Trophoblast cell (in vitro differentiated cells and primary cell): ENCODE measurements around the gene GON4L.

Experiments
- DNase-seq, 2 donors: peaks; one replicate each; pipeline ENCODE4 v3.0.0-alpha.2; 2016
- H2AFZ ChIP-seq: 2 replicates; pipeline ENCODE4 v1.6.1; 2013; ENCODE audit warnings: low read length, moderate library complexity, mild to moderate bottlenecking; ENCODE audit not compliant: insufficient read depth, poor library complexity
- H2AK5ac ChIP-seq: 2 replicates; pipeline ENCODE4 v1.6.1; 2013; ENCODE audit warnings: mild to moderate bottlenecking, low read length
- H2BK120ac ChIP-seq: 2 replicates; pipeline ENCODE4 v1.6.1; 2013; ENCODE audit warnings: low read length, mild to moderate bottlenecking, moderate library complexity; ENCODE audit not compliant: insufficient read depth, poor library complexity
- H2BK12ac ChIP-seq: 2 replicates; pipeline ENCODE4 v1.6.1; 2013; ENCODE audit warnings: mild to moderate bottlenecking, low read length, moderate library complexity
- H2BK5ac ChIP-seq: 2 replicates; pipeline ENCODE4 v1.6.1; 2013; ENCODE audit warnings: low read length, low read depth, moderate library complexity, mild to moderate bottlenecking; ENCODE audit not compliant: poor library complexity
- H3K14ac ChIP-seq: 2 replicates; pipeline ENCODE4 v1.6.1; 2013; ENCODE audit warnings: mild to moderate bottlenecking, low read length
- H3K18ac ChIP-seq: 2 replicates; pipeline ENCODE4 v1.6.1; 2013; ENCODE audit warnings: mild to moderate bottlenecking, low read length
- H3K23ac ChIP-seq: 2 replicates; pipeline ENCODE4 v1.6.1; 2013; ENCODE audit warnings: low read length
- H3K27ac ChIP-seq: 2 replicates; pipeline ENCODE4 v1.5.1; 2013; ENCODE audit warnings: low read depth, mild to moderate bottlenecking, inconsistent platforms, low read length, moderate library complexity
- H3K27me3 ChIP-seq: 2 replicates; pipeline ENCODE4 v1.6.1; 2013; ENCODE audit warnings: inconsistent platforms, mild to moderate bottlenecking, low read length, moderate library complexity; ENCODE audit not compliant: insufficient read depth
- H3K36me3 ChIP-seq, 2 experiments: 1 replicate in 1 of 2; 2 replicates in 1 of 2; pipeline ENCODE4 v1.6.1; 2013; ENCODE audit warnings: low read length in 2 of 2, mild to moderate bottlenecking in 2 of 2, moderate library complexity in 1 of 2; ENCODE audit not compliant: insufficient read depth in 2 of 2, control insufficient read depth in 1 of 2
- H3K4ac ChIP-seq: 2 replicates; pipeline ENCODE4 v1.6.1; 2013; ENCODE audit warnings: low read depth, mild to moderate bottlenecking, low read length, moderate library complexity
- H3K4me1 ChIP-seq, 2 experiments: 1 replicate in 1 of 2; 2 replicates in 1 of 2; pipeline ENCODE4 v1.6.1; 2013; ENCODE audit warnings: low read length in 2 of 2, mild to moderate bottlenecking in 2 of 2, moderate library complexity in 1 of 2; ENCODE audit not compliant: insufficient read depth in 2 of 2, control insufficient read depth in 1 of 2
- H3K4me2 ChIP-seq: 2 replicates; pipeline ENCODE4 v1.6.1; 2013; ENCODE audit warnings: inconsistent platforms, mild to moderate bottlenecking, low read length, moderate library complexity
- H3K4me3 ChIP-seq: 2 replicates; pipeline ENCODE4 v1.5.1; 2013; ENCODE audit warnings: mild to moderate bottlenecking, low read depth, low read length, inconsistent platforms
- H3K79me1 ChIP-seq: one replicate; pipeline ENCODE4 v1.6.1; 2013; ENCODE audit warnings: low read length
- H3K79me2 ChIP-seq: 2 replicates; pipeline ENCODE4 v1.6.1; 2013; ENCODE audit warnings: low read length, mild to moderate bottlenecking; ENCODE audit not compliant: control insufficient read depth, insufficient read depth, poor library complexity
- H3K9ac ChIP-seq: 2 replicates; pipeline ENCODE4 v1.6.1; 2013; ENCODE audit warnings: mild to moderate bottlenecking, low read length
- H3K9me3 ChIP-seq: 2 replicates; pipeline ENCODE4 v1.6.1; 2013; ENCODE audit warnings: low read depth, mild to moderate bottlenecking, control low read depth, inconsistent platforms, low read length; ENCODE audit not compliant: insufficient read depth
- H4K12ac ChIP-seq: 2 replicates; pipeline ENCODE4 v1.6.1; 2013; ENCODE audit warnings: low read depth, mild to moderate bottlenecking, low read length, moderate library complexity
- H4K8ac ChIP-seq: 2 replicates; pipeline ENCODE4 v1.6.1; 2013; ENCODE audit warnings: low read depth, mild to moderate bottlenecking, low read length, moderate library complexity
- H4K91ac ChIP-seq: one replicate; pipeline ENCODE4 v1.6.1; 2013; ENCODE audit warnings: low read depth, mild to moderate bottlenecking, low read length, moderate library complexity
- WGBS: extraction: QIAGEN DNeasy Blood & Tissue Kit; methylation state at CpG from one replicate; pipeline ENCODE4 v1.1.7; 2013; ENCODE audit warnings: missing lambda C conversion rate; ENCODE audit not compliant: insufficient read length, insufficient coverage; ENCODE audit errors: extremely low coverage; 5-methylcytosine and 5-hydroxymethylcytosine counted together

The GON4L gene

DNA sequence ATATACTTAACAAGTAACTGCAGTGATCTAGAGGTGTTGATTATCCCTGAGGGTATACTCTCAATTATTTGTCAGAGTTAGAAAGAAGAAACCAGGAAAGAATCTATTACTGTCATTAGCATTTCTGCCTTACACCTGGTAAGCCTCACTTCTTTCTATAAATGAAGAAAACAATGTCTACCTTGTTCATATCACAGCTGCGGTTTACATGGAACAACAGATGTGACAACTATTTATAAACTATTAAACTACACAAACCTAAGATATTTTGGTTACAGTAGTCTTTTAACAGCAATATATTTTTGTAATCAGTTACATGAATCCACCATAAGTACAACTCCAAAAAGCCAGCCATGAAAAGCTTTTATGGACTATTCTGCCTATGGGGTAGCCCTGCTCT, 40.7 kb downstream of the GON4L start:
- Histone ChIP-seq H3K4ac (no peak overlapping the region), H3K18ac (no peak overlapping the region), H3K14ac (no peak overlapping the region), H4K12ac (no peak overlapping the region), H3K4me3 (no peak overlapping the region), H3K23ac (no peak overlapping the region), H2AFZ (no peak overlapping the region), H4K91ac (no peak overlapping the region), H2BK12ac (no peak overlapping the region), H3K79me2 (no peaks in the 10 kb centered on the region), H3K79me1 (no peaks in the 10 kb centered on the region), H4K8ac (no peak overlapping the region), H2BK5ac (no peak overlapping the region), H3K27me3 (no peaks in the 10 kb centered on the region), H2BK120ac (no peak overlapping the region), H3K9ac (no peak overlapping the region), H3K27ac (no peak overlapping the region), H3K4me2 (no peak overlapping the region), H3K4me1 (no peaks in the 10 kb centered on the region), H3K9me3 (no peaks in the 10 kb centered on the region), H3K36me3 (peaks cover 23 to 30% of the 10 kb centered on the region in 2 experiments), H2AK5ac (no peak overlapping the region)
- WGBS = no CpG with 5 or more reads among the region's 1 CpG
- no peak for DNase-seq

DNA sequence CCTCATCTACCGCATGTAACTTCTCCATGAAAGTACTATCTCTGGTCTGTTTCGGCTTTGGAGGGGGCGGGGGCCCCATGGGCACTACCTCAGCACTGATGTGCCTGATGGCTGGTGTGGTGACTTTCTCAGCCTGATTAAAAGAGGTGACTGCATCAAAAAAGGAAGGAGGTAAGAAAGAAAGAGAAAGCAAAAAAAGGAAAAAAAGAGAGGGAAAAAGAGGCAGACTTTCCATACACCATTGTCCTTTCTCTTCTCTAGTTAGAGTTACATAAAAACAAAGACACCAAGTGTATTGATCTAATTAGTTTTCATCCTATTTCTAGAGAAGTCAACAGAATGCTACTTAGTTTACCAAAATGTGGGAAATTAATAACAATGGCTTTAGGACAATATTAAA, 43.3 kb downstream of the GON4L start:
- Histone ChIP-seq H2BK5ac (no peak overlapping the region), H4K8ac (no peak overlapping the region), H3K18ac (no peak overlapping the region), H3K27ac (no peak overlapping the region), H4K91ac (no peak overlapping the region), H3K4me2 (no peak overlapping the region), H3K23ac (no peak overlapping the region), H3K27me3 (no peaks in the 10 kb centered on the region), H3K4me1 (no peaks in the 10 kb centered on the region), H3K14ac (no peak overlapping the region), H3K4ac (no peak overlapping the region), H3K79me2 (no peaks in the 10 kb centered on the region), H3K9ac (no peak overlapping the region), H3K9me3 (no peaks in the 10 kb centered on the region), H2AK5ac (no peak overlapping the region), H2BK12ac (no peak overlapping the region), H2BK120ac (no peak overlapping the region), H4K12ac (no peak overlapping the region), H3K4me3 (no peak overlapping the region), H3K79me1 (no peaks in the 10 kb centered on the region), H3K36me3 (peaks cover 17 to 24% of the 10 kb centered on the region in 2 experiments), H2AFZ (no peak overlapping the region)
- DNase-seq = no peak
- WGBS = no CpG with 5 or more reads among the region's 3 CpGs

DNA sequence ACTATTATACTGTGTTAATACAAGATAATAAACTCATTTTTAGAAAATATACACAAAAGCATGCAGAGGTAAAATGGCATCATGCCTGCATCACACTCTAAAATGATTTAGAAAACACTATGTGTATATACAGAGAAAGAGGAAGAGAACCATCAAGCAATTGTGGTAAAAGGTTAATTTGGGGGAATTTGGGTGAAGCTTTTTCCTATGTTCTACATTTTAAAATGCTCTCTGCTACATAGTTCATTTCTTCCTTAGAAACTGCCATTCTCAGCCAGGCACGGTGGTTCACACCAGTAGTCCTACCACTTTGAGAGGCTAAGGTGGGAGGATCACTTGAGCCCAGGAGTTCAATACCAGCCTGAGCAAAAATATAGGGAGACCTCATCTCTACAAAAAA, 44.1 kb downstream of the GON4L start:
- no peak overlapping the region for H3K4me2 ChIP-seq
- H3K79me2 ChIP-seq = no peaks in the 10 kb centered on the region
- no peak overlapping the region for H4K8ac ChIP-seq
- H4K12ac ChIP-seq = no peak overlapping the region
- H3K9me3 ChIP-seq = no peaks in the 10 kb centered on the region
- no peak overlapping the region for H2BK120ac ChIP-seq
- no peaks in the 10 kb centered on the region for H3K27me3 ChIP-seq
- H3K79me1 ChIP-seq = no peaks in the 10 kb centered on the region
- H2AFZ ChIP-seq = no peak overlapping the region
- H3K4me3 ChIP-seq = no peak overlapping the region
- no CpG with 5 or more reads among the region's 1 CpG for WGBS
- H2BK5ac ChIP-seq = no peak overlapping the region
- H3K14ac ChIP-seq = no peak overlapping the region
- peaks cover 11 to 26% of the 10 kb centered on the region in 2 experiments for H3K36me3 ChIP-seq
- H3K23ac ChIP-seq = no peak overlapping the region
- no peak overlapping the region for H3K18ac ChIP-seq
- H3K27ac ChIP-seq = no peak overlapping the region
- no peaks in the 10 kb centered on the region for H3K4me1 ChIP-seq
- no peak overlapping the region for H2BK12ac ChIP-seq
- H3K9ac ChIP-seq = no peak overlapping the region
- no peak overlapping the region for H4K91ac ChIP-seq
- no peak overlapping the region for H3K4ac ChIP-seq
- H2AK5ac ChIP-seq = no peak overlapping the region
- no peak for DNase-seq

DNA sequence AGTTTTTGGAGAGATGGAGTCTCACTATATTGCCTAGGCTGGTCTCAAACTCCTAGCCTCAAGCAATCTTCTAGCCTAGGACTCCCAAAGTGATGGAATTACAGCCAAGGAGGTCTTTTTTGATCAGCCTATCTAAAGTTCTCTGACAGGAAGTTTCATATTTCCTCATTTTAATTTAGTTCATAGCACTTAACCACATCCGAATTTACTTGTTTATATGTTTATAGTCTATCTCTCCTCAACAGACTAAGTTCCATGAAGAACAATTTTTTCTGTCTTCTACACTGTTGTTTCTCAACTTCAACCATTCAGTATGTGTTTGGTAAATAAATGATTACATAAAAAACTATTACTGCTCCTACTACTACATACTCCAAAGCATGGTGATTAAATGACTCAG, 47.9 kb downstream of the GON4L start:
- peaks cover 19 to 36% of the 10 kb centered on the region in 2 experiments for H3K36me3 ChIP-seq
- H3K9me3 ChIP-seq = no peaks in the 10 kb centered on the region
- H3K27me3 ChIP-seq = no peaks in the 10 kb centered on the region
- H2BK5ac ChIP-seq = no peak overlapping the region
- H3K4me1 ChIP-seq = no peaks in the 10 kb centered on the region
- no peak overlapping the region for H3K4me2 ChIP-seq
- H2AK5ac ChIP-seq = no peak overlapping the region
- DNase-seq = no peak
- no peak overlapping the region for H4K91ac ChIP-seq
- H2BK120ac ChIP-seq = no peak overlapping the region
- H2BK12ac ChIP-seq = no peak overlapping the region
- no CpG with 5 or more reads among the region's 1 CpG for WGBS
- no peak overlapping the region for H2AFZ ChIP-seq
- H3K4ac ChIP-seq = no peak overlapping the region
- H4K8ac ChIP-seq = no peak overlapping the region
- no peak overlapping the region for H3K14ac ChIP-seq
- no peak overlapping the region for H3K23ac ChIP-seq
- H3K79me2 ChIP-seq = no peaks in the 10 kb centered on the region
- no peak overlapping the region for H3K9ac ChIP-seq
- no peak overlapping the region for H3K27ac ChIP-seq
- H3K18ac ChIP-seq = no peak overlapping the region
- no peak overlapping the region for H3K4me3 ChIP-seq
- H3K79me1 ChIP-seq = no peaks in the 10 kb centered on the region
- no peak overlapping the region for H4K12ac ChIP-seq
